ENCODE results near the gene DOCK3.
"Not testable (repeated sequence)": the region's sequence is repeated elsewhere in the genome, so short reads cannot be mapped to it uniquely, and the experiment has no call there.

The DOCK3 gene

DNA sequence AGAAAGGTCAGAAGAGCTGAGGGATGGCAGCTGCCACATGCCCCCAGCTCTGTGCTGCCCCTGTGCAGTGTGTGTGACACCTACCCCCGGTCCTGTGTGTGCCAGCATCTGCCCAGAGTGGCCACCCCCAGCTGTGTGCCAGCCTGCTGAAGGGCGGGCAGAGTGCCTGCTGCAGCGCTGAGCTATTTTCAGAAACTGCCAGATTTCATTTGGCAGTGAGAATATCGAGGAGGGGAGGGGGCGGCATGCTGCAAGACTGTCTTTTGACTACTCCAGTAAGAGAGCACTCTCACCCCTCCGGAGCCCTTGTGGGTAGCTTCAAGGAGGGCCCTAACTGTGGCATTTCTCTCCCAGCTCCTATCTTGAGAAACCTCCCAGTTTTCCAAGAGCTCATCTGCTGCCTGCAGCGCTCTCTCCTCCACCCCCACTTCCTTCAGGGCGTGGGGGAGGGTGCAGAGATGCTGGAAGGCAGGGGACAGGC is 25.2 kb upstream of the DOCK3 start:
- no peak for DNase-seq (ENCODE audit: extremely low read depth in 1 of 2, low read depth in 1 of 2)

- no peak for DNase-seq (ENCODE audit: extremely low read depth in 1 of 2, low read depth in 1 of 2)
These were observed 24.7 kb upstream of the DOCK3 start for GRCh38 chr3:50650018-50650417.

DNA sequence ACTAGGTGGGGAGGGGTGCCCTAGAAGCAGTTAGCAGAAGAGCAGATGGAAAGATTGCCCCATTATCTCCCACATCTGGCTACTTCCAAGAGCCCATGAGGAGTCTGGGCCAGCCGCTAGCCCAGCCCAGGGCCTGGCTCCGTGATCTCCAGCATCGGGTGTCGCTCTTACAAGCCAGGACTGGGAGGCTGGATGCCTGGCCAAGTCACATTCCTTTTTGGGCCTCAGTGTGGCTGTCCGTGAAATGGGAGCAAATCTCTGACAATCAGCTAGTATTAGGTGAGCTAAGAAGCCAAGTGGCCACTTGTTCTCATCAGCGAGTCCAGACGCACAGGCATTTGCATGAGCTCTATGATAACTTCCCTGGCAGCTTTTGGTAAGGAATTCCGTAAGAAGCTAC is 23.3 kb upstream of the DOCK3 start:
- DNase-seq (ENCODE audit: extremely low read depth in 1 of 2, low read depth in 1 of 2): no peak

DNA sequence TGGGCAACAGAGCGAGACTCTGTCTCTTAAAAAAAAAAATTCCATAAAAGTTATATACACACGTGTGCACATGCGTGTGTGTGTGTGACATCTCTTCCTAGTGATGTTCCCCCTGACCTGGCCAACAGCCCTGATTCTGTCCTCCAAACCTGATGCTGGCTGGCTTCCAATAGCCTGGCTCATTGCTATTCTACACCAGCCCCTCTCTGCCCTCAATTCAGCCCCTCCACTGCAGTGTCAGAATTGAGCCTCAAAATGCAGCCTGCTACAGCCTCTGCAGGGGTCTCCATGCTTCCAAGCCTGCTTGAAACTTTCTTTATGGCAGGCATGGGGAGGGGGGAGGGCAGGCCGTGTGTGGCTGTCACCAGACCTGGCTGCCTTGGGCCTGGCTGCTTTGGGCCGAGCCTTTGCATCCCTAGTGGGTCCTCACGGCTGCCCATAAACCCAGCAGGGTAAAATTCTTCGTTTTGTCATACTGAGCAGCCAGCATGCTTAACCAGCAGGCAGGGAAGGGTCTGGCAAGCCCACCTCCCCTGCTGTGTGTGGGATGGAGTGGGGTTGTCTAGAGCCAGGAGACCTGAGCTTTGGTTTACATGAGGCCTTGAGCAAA is 22.7 kb upstream of the DOCK3 start:
- DNase-seq (ENCODE audit: extremely low read depth in 1 of 2, low read depth in 1 of 2): no peak

GRCh38 chr3:50652709-50653108 is 22.0 kb upstream of the DOCK3 start:
- DNase-seq (ENCODE audit: extremely low read depth in 1 of 2, low read depth in 1 of 2): peak in 1 of 2 donors; percentile 22

DNA sequence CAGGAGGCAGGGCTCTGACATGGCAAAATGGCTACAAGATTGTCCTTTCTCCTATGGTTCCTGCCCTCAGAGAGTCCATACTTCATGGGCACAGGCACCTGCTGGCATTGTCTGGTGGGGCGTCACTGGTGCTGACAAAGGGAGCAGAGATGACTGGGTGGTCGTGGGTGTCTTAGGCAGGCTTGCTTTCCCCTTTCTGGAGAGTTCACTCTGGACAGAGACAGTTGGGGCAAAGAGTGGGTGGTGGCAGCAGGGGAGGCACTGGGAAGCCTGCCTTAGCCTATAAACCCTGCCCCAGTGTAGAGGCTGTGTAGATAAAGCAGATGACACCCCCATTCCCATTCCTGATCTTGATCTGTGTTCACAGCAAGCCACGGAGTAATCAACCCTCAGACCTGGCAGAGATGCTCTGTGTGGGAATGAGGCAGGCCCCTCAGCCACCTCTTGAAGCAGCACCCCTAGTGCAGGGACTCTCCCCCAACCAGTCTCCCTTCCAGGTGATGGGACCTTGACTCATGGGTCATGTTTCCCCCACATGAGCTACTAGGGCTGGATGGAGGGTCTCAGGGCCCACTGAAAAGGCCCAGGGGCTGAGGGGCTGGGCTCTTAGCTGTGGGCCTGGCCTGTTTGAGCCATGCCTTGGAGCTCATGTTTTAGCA is 20.7 kb upstream of the DOCK3 start:
- DNase-seq (ENCODE audit: extremely low read depth in 1 of 2, low read depth in 1 of 2): no peak

DNA sequence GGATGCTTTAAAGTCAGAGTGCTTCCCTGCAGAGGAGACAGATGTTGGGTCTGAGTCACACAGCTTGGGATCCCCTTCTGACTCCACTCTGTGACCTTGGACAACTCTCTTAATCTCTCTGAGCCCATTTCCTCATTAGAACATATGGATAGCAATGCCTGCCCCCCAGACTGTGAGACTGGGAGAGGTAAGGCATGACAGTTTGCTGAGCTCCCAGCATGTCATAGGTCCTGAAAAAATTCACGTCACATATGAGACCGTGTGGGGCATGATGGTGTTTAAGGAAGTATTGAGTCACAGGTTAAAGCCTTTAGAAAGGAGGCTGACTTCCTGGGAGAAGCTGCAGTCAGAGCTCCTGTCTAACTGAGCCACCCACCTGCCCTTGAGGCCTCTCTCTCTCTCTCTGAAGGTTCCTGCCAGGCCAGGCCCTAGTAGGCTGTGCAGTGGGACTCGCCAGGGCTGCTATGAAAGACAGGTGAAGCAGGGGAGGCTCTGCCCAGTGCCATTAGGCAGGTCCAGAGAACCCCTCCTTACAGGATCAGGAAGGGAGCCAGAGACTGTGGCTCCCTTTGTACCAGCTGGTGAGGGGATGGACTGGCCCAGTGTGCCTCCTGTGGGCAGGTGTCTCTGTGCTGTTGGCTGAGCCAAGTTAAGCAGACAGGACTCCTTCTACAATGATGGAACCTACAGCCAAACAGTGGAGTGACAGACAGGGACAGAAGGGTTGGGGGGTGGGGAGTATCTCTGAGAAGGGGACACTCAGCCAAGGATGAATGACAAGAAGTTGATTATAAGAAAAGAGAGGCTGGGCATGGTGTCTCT is 19.5 kb upstream of the DOCK3 start:
- no peak for DNase-seq (ENCODE audit: extremely low read depth in 1 of 2, low read depth in 1 of 2)

GRCh38 chr3:50656417-50657195 is 18.1 kb upstream of the DOCK3 start:
- DNase-seq (ENCODE audit: extremely low read depth in 1 of 2, low read depth in 1 of 2): no peak

- DNase-seq (ENCODE audit: extremely low read depth in 1 of 2, low read depth in 1 of 2): no peak
These were observed 17.3 kb upstream of the DOCK3 start for GRCh38 chr3:50657407-50657806.

- DNase-seq (ENCODE audit: extremely low read depth in 1 of 2, low read depth in 1 of 2): no peak
These were observed 16.9 kb upstream of the DOCK3 start for GRCh38 chr3:50657816-50658215.

- DNase-seq (ENCODE audit: extremely low read depth in 1 of 2, low read depth in 1 of 2): no peak
These were observed 16.3 kb upstream of the DOCK3 start for GRCh38 chr3:50658416-50658815.

DNA sequence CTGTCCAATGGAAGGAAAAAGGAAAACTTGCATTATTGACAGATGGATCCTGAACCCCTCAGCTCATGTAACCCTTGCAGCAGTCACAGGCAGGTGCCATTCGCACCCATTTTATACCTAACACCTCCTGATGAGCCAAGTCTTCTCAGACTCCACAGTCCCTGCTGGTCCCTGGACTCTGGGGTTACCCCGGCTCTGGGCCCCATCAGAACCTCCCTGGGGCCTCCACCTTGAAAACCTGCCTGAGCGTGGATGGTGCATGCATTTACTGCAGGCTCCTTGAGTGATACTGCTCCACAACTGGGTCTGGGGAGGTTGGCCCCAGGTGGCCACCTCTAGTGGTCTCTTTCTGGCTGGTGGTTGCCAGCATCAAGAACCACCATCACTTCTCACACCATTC is 15.9 kb upstream of the DOCK3 start:
- DNase-seq (ENCODE audit: extremely low read depth in 1 of 2, low read depth in 1 of 2): no peak

- no peak for DNase-seq (ENCODE audit: extremely low read depth in 1 of 2, low read depth in 1 of 2)
These were observed 14.3 kb upstream of the DOCK3 start for GRCh38 chr3:50660386-50660785.

DNA sequence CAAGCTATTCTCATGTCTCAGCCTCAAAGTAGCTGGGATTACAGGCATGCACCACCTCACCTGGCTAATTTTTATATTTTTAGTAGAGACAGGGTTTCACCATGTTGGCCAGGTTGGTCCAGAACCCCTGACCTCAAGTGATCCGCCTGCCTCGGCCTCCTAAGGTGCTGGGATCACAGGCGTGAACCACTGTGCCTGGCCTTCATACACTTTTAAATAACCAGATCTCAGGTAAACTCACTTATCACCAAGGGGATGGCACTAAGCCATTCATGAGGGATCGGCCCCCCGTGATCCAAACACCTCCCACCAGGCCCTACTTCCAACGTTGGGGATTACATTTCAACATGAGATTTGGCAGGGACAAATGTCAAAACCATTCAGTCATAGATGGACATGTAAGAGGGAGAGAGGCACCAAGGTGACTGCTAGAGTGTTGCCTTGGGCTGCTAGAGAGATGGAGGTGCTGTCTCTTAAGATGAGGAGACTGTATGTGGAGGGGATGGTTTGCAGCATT is 13.3 kb upstream of the DOCK3 start:
- DNase-seq (ENCODE audit: extremely low read depth in 1 of 2, low read depth in 1 of 2): no peak

- DNase-seq (ENCODE audit: extremely low read depth in 1 of 2, low read depth in 1 of 2): no peak
These were observed 12.3 kb upstream of the DOCK3 start for GRCh38 chr3:50662408-50662807.

DNA sequence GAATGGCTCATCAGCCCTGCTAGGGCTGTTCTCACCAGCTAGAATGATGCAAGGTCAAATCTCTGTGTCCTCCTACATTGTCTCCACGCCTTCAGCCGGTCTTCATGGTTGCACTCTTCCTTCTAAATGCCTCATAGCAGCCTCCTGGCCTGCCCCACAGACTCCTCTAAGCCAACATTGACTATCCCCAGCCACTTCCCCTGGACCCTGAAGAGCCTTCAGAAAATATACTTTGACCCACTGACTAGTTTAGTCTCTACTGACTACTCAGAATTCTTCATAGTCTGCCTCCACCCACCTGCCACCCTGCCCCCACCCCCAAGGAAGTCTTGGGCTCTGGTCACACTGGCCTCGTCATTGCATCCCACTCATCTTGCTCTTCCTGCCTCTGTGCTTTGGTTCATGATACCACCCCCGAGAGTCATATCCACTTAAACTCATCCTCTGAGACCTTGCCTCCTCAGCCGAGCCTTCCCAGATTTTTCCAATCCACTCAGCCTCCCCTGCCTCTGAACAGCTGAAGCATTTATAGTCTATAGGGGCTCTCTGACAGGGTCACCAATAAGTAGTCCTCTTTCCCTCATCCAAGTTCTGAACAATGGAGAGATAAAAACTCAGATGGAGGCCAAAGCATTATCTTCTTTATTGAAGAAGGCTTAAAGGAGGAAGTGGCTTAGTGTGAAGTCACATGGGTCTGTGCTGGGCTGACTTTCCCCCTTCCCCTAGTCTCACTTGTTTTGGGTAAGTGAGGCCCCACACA is 9.5 kb upstream of the DOCK3 start:
- no peak for DNase-seq (ENCODE audit: extremely low read depth in 1 of 2, low read depth in 1 of 2)

DNA sequence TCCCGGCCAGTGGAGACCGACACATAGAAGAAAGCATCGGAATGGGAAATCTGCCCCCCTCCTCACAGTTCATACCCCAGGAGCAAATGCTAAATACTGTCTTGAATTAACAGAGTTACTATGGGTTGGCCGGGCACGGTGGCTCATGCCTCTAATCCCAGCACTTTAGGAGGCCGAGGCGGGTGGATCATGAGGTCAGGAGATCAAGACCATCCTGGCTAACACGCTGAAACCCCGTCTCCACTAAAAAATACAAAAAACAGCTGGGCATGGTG is 8.9 kb upstream of the DOCK3 start:
- not testable (repeated sequence) for DNase-seq (ENCODE audit: extremely low read depth in 1 of 2, low read depth in 1 of 2)

DNA sequence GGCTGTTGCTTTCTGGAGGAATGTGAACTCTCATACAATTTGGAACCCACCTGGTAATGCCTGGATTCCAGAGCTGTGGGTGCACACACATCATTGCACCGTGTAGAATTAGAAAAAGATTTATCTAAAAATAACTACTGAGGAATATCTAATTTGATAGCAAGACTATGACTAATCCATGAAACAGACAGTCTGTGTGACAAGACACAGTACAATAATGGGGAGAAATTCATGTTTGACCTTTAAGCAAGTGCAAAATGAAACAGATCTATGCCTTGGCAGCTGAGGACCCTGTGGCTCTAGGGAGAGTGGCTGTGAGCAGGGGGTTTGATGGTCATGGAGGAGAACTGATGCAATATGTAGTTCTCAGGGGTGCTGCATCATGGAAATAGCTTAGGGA is 7.9 kb upstream of the DOCK3 start:
- no peak for DNase-seq (ENCODE audit: extremely low read depth in 1 of 2, low read depth in 1 of 2)

- no peak for DNase-seq (ENCODE audit: extremely low read depth in 1 of 2, low read depth in 1 of 2)
These were observed 3.4 kb upstream of the DOCK3 start for GRCh38 chr3:50671331-50671730.

GRCh38 chr3:50672656-50673055 is 2.1 kb upstream of the DOCK3 start:
- no peak for DNase-seq (ENCODE audit: extremely low read depth in 1 of 2, low read depth in 1 of 2)
